OCI-LY7 (cell line): Measurements from ENCODE around the gene COL8A1.

Experiments used
- CTCF ChIP-seq: fragments of 200-600 bp; sonication (generic); conservative IDR thresholded peaks from 2 replicates; pipeline ENCODE4 v1.5.1; 2014; ENCODE audit warnings: mild to moderate bottlenecking, antibody characterized with exemption, low read length, moderate library complexity, mixed read lengths
- EZH2phosphoT487 ChIP-seq: fragments of 200-600 bp; sonication (generic); IDR thresholded peaks from 2 replicates; pipeline ENCODE4 v1.6.1; 2018; ENCODE audit warnings: low read depth, borderline replicate concordance, mild to moderate bottlenecking, mixed run types, antibody characterized with exemption, low read length, moderate library complexity, mixed read lengths

- TF ChIP-seq CTCF (no peak), EZH2phosphoT487 (no peak)
These were observed 45.1 kb downstream of the COL8A1 start for GRCh38 chr3:99683465-99683864.
